Ovary (tissue), 3 donors: ENCODE results near the gene MSI2.

Source experiments
- EP300 ChIP-seq: sonication (generic); formaldehyde crosslinking; IDR thresholded peaks from one replicate; pipeline ENCODE4 v1.6.1; 2017; ENCODE audit warnings: antibody characterized with exemption
- POLR2A ChIP-seq: fragments of 450-650 bp; IDR thresholded peaks from one replicate; pipeline ENCODE4 v1.6.1; 2017; ENCODE audit warnings: antibody characterized with exemption, mild to moderate bottlenecking, moderate library complexity
- TF ChIP-seq, protein P1 (sequence below), 3 donors: fragments of 450-650 bp in 2 of 3; fragments of 200-600 bp in 1 of 3; IDR thresholded peaks; one replicate each; pipeline versions ENCODE4 v1.5.1 to v1.8.0; 2016 to 2022; ENCODE audit warnings: antibody characterized with exemption in 3 of 3, mild to moderate bottlenecking in 1 of 3
- donor health status: DM: no; HTN: no; CAD: no.

DNA sequence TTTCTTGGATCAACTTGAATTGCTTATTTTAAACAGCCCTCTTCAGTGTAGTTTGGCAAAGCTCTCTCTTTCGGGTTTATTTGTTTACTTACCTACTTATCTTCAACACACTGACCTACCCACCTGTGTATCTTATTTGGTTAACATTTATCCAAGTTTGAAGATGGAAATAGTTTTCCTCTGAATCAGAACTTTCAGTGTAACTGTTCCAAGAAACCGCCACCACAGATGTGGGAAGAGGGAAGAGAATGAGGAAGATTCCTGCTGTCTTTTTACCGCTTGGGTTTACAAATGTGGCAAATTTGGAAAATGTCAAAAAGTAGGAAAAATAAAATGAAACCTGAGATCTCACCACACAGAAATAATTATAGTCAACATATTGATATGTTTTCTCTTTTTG, 115.8 kb downstream of the MSI2 start:
- TF ChIP-seq EP300: no peak
- TF ChIP-seq, protein P1, sequence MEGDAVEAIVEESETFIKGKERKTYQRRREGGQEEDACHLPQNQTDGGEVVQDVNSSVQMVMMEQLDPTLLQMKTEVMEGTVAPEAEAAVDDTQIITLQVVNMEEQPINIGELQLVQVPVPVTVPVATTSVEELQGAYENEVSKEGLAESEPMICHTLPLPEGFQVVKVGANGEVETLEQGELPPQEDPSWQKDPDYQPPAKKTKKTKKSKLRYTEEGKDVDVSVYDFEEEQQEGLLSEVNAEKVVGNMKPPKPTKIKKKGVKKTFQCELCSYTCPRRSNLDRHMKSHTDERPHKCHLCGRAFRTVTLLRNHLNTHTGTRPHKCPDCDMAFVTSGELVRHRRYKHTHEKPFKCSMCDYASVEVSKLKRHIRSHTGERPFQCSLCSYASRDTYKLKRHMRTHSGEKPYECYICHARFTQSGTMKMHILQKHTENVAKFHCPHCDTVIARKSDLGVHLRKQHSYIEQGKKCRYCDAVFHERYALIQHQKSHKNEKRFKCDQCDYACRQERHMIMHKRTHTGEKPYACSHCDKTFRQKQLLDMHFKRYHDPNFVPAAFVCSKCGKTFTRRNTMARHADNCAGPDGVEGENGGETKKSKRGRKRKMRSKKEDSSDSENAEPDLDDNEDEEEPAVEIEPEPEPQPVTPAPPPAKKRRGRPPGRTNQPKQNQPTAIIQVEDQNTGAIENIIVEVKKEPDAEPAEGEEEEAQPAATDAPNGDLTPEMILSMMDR (IDR thresholded peaks at IDR 0.05): no peak
- TF ChIP-seq POLR2A: no peak
